BJ (cell line): Measurements from ENCODE around the gene SSNA1. TPM values are rescaled to one million over a fixed set of nuclear protein-coding genes. Genes with fewer than 3 reads are reported as not detected.
A peak's percentile ranks its signal among the peaks of the same experiment; 100 is the strongest.
"Not testable (repeated sequence)": the region's sequence is repeated elsewhere in the genome, so short reads cannot be mapped to it uniquely, and the experiment has no call there.

Experiments
- CTCF ChIA-PET: fragments of 350-600 bp; formaldehyde crosslinking; extraction: SDS; loops from one replicate; lab custom pipeline; 2021; ENCODE audit warnings: antibody characterized with exemption, inconsistent platforms; lab: Yijun Ruan, JAX
- POLR2A ChIA-PET: fragments of 300-600 bp; sonication (Branson Sonifier 250); formaldehyde crosslinking; extraction: SDS; loops from one replicate; lab custom pipeline; 2021; ENCODE audit warnings: antibody characterized with exemption; lab: Charles Lee
- DNase-seq: peaks from one replicate; pipeline ENCODE4 v3.0.0-alpha.2; 2011; ENCODE audit warnings: low read depth
- H3K27me3 ChIP-seq: 2 replicates; pipeline ENCODE4 v1.6.0; 2011; ENCODE audit warnings: low read length; ENCODE audit not compliant: control insufficient read depth, insufficient read depth
- H3K36me3 ChIP-seq: 2 replicates; pipeline ENCODE4 v1.5.1; 2011; ENCODE audit warnings: low read length; ENCODE audit not compliant: control insufficient read depth, insufficient read depth
- H3K4me3 ChIP-seq: 2 replicates; pipeline ENCODE4 v1.5.1; 2011; ENCODE audit warnings: low read depth, mild to moderate bottlenecking, control low read depth, low read length
- polyA plus RNA-seq: library from polyadenylated mRNA; depleted of rRNA; stranded (reverse); fragments of >200 nt; gene quantifications from 2 replicates; pipeline ENCODE4 v1.2.3, GENCODE V29; 2011; rRNA removed
- small RNA-seq: library from RNA; depleted of rRNA; stranded (forward); fragments of <200 nt; gene quantifications from one replicate; pipeline ENCODE3, GENCODE V24; 2012; ENCODE audit warnings: low replicate concordance, low read depth; ENCODE audit not compliant: insufficient read length
- TF ChIP-seq, protein P1 (sequence below): IDR thresholded peaks from 2 replicates; pipeline ENCODE4 v1.5.1; 2011; ENCODE audit warnings: low read depth, mild to moderate bottlenecking, control low read depth, inconsistent platforms, low read length, moderate library complexity; ENCODE audit not compliant: insufficient read depth

SSNA1 gene
- polyA plus RNA-seq, 1 experiment = 81.4 TPM

- H3K4me3 ChIP-seq = no peak overlapping the region
These were observed 47.9 kb downstream of the SSNA1 start for GRCh38 chr9:137236238-137236935.

GRCh38 chr9:137236936-137237421 lies 48.5 kb downstream of the SSNA1 start:
- POLR2A ChIA-PET = no interaction called here
- Histone ChIP-seq H3K36me3 (no peaks in the 10 kb centered on the region; the same call in 1 of the 2 replicates), H3K27me3 (no peaks in the 10 kb centered on the region), H3K4me3 (no peak overlapping the region)
- CTCF ChIA-PET = interaction anchor here (0.6 to 3.3 kb wide), 37 partner anchors 8 to 294 kb away, joined by 3 to 36 read pairs (median 4); partner anchors contain the start of genes CYSRT1, EXD3, RNF208 and RNF224
- TF ChIP-seq, protein P1, sequence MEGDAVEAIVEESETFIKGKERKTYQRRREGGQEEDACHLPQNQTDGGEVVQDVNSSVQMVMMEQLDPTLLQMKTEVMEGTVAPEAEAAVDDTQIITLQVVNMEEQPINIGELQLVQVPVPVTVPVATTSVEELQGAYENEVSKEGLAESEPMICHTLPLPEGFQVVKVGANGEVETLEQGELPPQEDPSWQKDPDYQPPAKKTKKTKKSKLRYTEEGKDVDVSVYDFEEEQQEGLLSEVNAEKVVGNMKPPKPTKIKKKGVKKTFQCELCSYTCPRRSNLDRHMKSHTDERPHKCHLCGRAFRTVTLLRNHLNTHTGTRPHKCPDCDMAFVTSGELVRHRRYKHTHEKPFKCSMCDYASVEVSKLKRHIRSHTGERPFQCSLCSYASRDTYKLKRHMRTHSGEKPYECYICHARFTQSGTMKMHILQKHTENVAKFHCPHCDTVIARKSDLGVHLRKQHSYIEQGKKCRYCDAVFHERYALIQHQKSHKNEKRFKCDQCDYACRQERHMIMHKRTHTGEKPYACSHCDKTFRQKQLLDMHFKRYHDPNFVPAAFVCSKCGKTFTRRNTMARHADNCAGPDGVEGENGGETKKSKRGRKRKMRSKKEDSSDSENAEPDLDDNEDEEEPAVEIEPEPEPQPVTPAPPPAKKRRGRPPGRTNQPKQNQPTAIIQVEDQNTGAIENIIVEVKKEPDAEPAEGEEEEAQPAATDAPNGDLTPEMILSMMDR = no peak
- DNase-seq = no peak

More at GRCh38 chr9:137236238-137236935, 47.9 kb downstream of the SSNA1 start:
- POLR2A ChIA-PET = no interaction called here
- CTCF ChIA-PET = interaction anchor here (0.6 to 3.3 kb wide), 37 partner anchors 9 to 294 kb away, joined by 3 to 36 read pairs (median 4); partner anchors contain the start of genes CYSRT1, EXD3, RNF208 and RNF224
- no peak for DNase-seq
- TF ChIP-seq, protein P1 = peak; percentile 97
- Histone ChIP-seq H3K27me3 (no peaks in the 10 kb centered on the region), H3K36me3 (no peaks in the 10 kb centered on the region; the same call in 1 of the 2 replicates)

- no peaks in the 10 kb centered on the region for H3K27me3 ChIP-seq
- TF ChIP-seq, protein P1 = no peak
- H3K4me3 ChIP-seq = no peak overlapping the region
- CTCF ChIA-PET = interaction anchor here (1.2 to 3.3 kb wide), 8 partner anchors 11 to 170 kb away, joined by 3 to 36 read pairs (median 9); partner anchors contain the start of genes CYSRT1, RNF208, RNF224 and STPG3
- peaks cover 6% of the 10 kb centered on the region for H3K36me3 ChIP-seq
- POLR2A ChIA-PET = no interaction called here
- DNase-seq = no peak
These were observed 49.6 kb downstream of the SSNA1 start for GRCh38 chr9:137237759-137238726.

- Histone ChIP-seq H3K36me3 (peaks cover 11% of the 10 kb centered on the region), H3K4me3 (peak overlapping the region; percentile 56)
- POLR2A ChIA-PET, H3K27me3 ChIP-seq, DNase-seq: not testable (repeated sequence)
- CTCF ChIA-PET = interaction anchor here (1.2 to 2.5 kb wide), 4 partner anchors 13 to 193 kb away, joined by 3 to 13 read pairs (median 5); partner anchors contain the start of genes NPDC1 and RNF224
These were observed 51.2 kb downstream of the SSNA1 start for GRCh38 chr9:137239541-137240200.

Small RNA genes lying within 50 kb of the gene (small RNA-seq; reads per million reads assigned to genes)
- gene MIR3621 = not detected

Other genes starting within 250 kb of the SSNA1 start
- gene FBXW5, start 243.9 kb upstream of the SSNA1 start, polyA plus RNA-seq = 46.9 and 71.9 TPM in 2 replicates
- 0.48 and 0.60 TPM in 2 replicates for gene C8G, start 243.4 kb upstream of the SSNA1 start, polyA plus RNA-seq
- gene LCN12, start 236.4 kb upstream of the SSNA1 start, polyA plus RNA-seq = 0.36 and 0.40 TPM in 2 replicates
- 0.31 and 0.58 TPM in 2 replicates for gene PTGDS, start 211.2 kb upstream of the SSNA1 start, polyA plus RNA-seq
- gene LCNL1, start 205.7 kb upstream of the SSNA1 start, polyA plus RNA-seq = 0.01 and 0.06 TPM in 2 replicates
- 10.3 and 11.8 TPM in 2 replicates for gene PAXX, start 196.3 kb upstream of the SSNA1 start, polyA plus RNA-seq
- 3.9 and 4.0 TPM in 2 replicates for gene CLIC3, start 192.1 kb upstream of the SSNA1 start, polyA plus RNA-seq
- gene ABCA2, start 160.4 kb upstream of the SSNA1 start, polyA plus RNA-seq = 8.7 and 16.0 TPM in 2 replicates
- gene FUT7, start 156.6 kb upstream of the SSNA1 start, polyA plus RNA-seq = not detected in 2 replicates
- 21.8 and 31.9 TPM in 2 replicates for gene NPDC1, start 142.5 kb upstream of the SSNA1 start, polyA plus RNA-seq
- gene ENTPD2, start 134.6 kb upstream of the SSNA1 start, polyA plus RNA-seq = not detected in 2 replicates
- gene SAPCD2, start 118.1 kb upstream of the SSNA1 start, polyA plus RNA-seq = 5.1 and 8.6 TPM in 2 replicates
- gene UAP1L1, start 111.2 kb upstream of the SSNA1 start, polyA plus RNA-seq = 2.8 and 5.6 TPM in 2 replicates
- gene MAN1B1, start 101.7 kb upstream of the SSNA1 start, polyA plus RNA-seq = 53.0 and 80.0 TPM in 2 replicates
- 66.7 and 94.4 TPM in 2 replicates for gene DPP7, start 73.9 kb upstream of the SSNA1 start, polyA plus RNA-seq
- 0.04 and 0.10 TPM in 2 replicates for gene GRIN1, start 49.5 kb upstream of the SSNA1 start, polyA plus RNA-seq
- not detected in 2 replicates for gene LRRC26, start 18.6 kb upstream of the SSNA1 start, polyA plus RNA-seq
- not detected in 2 replicates for gene TMEM210, start 16.6 kb upstream of the SSNA1 start, polyA plus RNA-seq
- 14.6 and 25.5 TPM in 2 replicates for gene ANAPC2, start 116 bp upstream of the SSNA1 start, polyA plus RNA-seq
- 2.9 and 3.5 TPM in 2 replicates for gene TPRN, start 12.1 kb downstream of the SSNA1 start, polyA plus RNA-seq
- 37.8 and 43.8 TPM in 2 replicates for gene TMEM203, start 17.0 kb downstream of the SSNA1 start, polyA plus RNA-seq
- gene NDOR1, start 17.0 kb downstream of the SSNA1 start, polyA plus RNA-seq = 4.4 and 7.1 TPM in 2 replicates
- gene RNF208, start 33.6 kb downstream of the SSNA1 start, polyA plus RNA-seq = 0.26 and 0.39 TPM in 2 replicates
- 0.58 and 0.74 TPM in 2 replicates for gene CYSRT1, start 36.5 kb downstream of the SSNA1 start, polyA plus RNA-seq
- not detected in 2 replicates for gene RNF224, start 38.8 kb downstream of the SSNA1 start, polyA plus RNA-seq
- not detected in 2 replicates for gene SLC34A3, start 42.2 kb downstream of the SSNA1 start, polyA plus RNA-seq
- 263 and 385 TPM in 2 replicates for gene TUBB4B, start 52.6 kb downstream of the SSNA1 start, polyA plus RNA-seq
- not detected in 2 replicates for gene STPG3, start 62.6 kb downstream of the SSNA1 start, polyA plus RNA-seq
- 26.6 and 51.9 TPM in 2 replicates for gene NELFB, start 66.7 kb downstream of the SSNA1 start, polyA plus RNA-seq
- gene TOR4A, start 89.0 kb downstream of the SSNA1 start, polyA plus RNA-seq = 16.9 and 23.8 TPM in 2 replicates
- 0.17 TPM in 2 replicates for gene NRARP, start 113.6 kb downstream of the SSNA1 start, polyA plus RNA-seq
- gene EXD3, start 234.5 kb downstream of the SSNA1 start, polyA plus RNA-seq = 4.9 and 5.4 TPM in 2 replicates
- gene NOXA1, start 234.7 kb downstream of the SSNA1 start, polyA plus RNA-seq = 0.20 and 0.32 TPM in 2 replicates